HCT116 (cell line): ENCODE measurements around the gene PRRX1.

Experiments
- ATF3 ChIP-seq: IDR thresholded peaks from 2 replicates; pipeline ENCODE4 v1.6.1; 2012
- CEBPB ChIP-seq: IDR thresholded peaks from 2 replicates; pipeline ENCODE4 v1.6.1; 2012; ENCODE audit warnings: low read depth
- CTCF ChIP-seq, 3 experiments: fragments of 200-600 bp in 1 of 3; sonication (generic) in 1 of 3; IDR thresholded peaks in 2 of 3; conservative IDR thresholded peaks in 1 of 3; 2 replicates each; pipeline ENCODE4 v1.5.1; 2012 to 2017; ENCODE audit warnings: low read depth in 2 of 3, low read length in 2 of 3, antibody characterized with exemption in 1 of 3, borderline replicate concordance in 1 of 3, control low read depth in 1 of 3, mild to moderate bottlenecking in 1 of 3, mixed read lengths in 1 of 3, mixed run types in 1 of 3, moderate library complexity in 1 of 3; ENCODE audit not compliant: insufficient read depth in 1 of 3
- EGR1 ChIP-seq: IDR thresholded peaks from 2 replicates; pipeline ENCODE4 v1.6.1; 2012; ENCODE audit warnings: low read depth
- EZH2phosphoT487 ChIP-seq: fragments of 200-600 bp; IDR thresholded peaks from 2 replicates; pipeline ENCODE4 v1.6.1; 2018; ENCODE audit warnings: antibody characterized with exemption, borderline replicate concordance
- POLR2A ChIP-seq: IDR thresholded peaks from 2 replicates; pipeline ENCODE4 v1.7.0; 2011; ENCODE audit warnings: borderline replicate concordance; ENCODE audit not compliant: insufficient read depth, insufficient read length; ENCODE audit errors: extremely low read depth
- POLR2AphosphoS5 ChIP-seq: IDR thresholded peaks from 2 replicates; pipeline ENCODE4 v1.6.1; 2011; ENCODE audit warnings: mild to moderate bottlenecking, low read depth, low read length, moderate library complexity
- RAD21 ChIP-seq: IDR thresholded peaks from 2 replicates; pipeline ENCODE4 v1.6.1; 2012; ENCODE audit warnings: low read depth, mild to moderate bottlenecking
- SRF ChIP-seq: IDR thresholded peaks from 2 replicates; pipeline ENCODE4 v1.6.1; 2012; ENCODE audit warnings: low read depth
- ZNF274 ChIP-seq: fragments of 200-500 bp; sonication (Bioruptor generic); IDR thresholded peaks from 2 replicates; pipeline ENCODE4 v1.6.1; 2014; ENCODE audit warnings: mild to moderate bottlenecking, low read depth, low read length, inconsistent platforms

DNA sequence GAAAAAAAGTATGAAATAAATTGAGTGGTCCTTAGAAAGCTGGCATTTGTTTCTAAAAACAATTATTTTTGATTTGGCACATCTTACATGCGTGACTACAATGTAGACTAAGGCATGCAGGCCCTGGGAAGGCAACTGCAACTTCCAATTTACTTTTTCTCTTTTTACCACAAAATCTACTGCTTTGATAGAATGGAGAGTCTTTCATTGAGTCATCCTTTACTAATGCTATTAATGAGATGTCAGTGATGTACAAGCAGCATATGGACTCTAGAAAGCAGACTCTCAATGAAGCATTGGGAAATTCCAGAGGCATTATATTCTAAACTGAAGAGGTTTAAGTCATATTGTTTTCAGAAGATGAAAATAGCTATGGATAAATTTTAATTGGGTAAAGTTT, 29.6 kb upstream of the PRRX1 start:
- TF ChIP-seq SRF (no peak), CEBPB (no peak), EGR1 (no peak), POLR2AphosphoS5 (no peak), ATF3 (no peak), CTCF (IDR thresholded peaks at IDR 0.05 in 2 of 3, conservative IDR thresholded peaks at IDR 0.05 in 1 of 3; ENCODE audit: borderline replicate concordance in 1 of 3, insufficient read depth in 1 of 3, low read depth in 2 of 3, low read length in 2 of 3) (no peak), RAD21 (no peak), POLR2A (no peak), ZNF274 (no peak), EZH2phosphoT487 (no peak)
